HG03103 (cell line): ENCODE measurements around the gene ISL2.

Experiments
- ATAC-seq: cut with Tn5 transposase; IDR thresholded peaks from one replicate; pipeline ENCODE4 v1.9.1; 2021; ENCODE audit warnings: low read depth; ENCODE audit not compliant: unreplicated experiment

The ISL2 gene

DNA sequence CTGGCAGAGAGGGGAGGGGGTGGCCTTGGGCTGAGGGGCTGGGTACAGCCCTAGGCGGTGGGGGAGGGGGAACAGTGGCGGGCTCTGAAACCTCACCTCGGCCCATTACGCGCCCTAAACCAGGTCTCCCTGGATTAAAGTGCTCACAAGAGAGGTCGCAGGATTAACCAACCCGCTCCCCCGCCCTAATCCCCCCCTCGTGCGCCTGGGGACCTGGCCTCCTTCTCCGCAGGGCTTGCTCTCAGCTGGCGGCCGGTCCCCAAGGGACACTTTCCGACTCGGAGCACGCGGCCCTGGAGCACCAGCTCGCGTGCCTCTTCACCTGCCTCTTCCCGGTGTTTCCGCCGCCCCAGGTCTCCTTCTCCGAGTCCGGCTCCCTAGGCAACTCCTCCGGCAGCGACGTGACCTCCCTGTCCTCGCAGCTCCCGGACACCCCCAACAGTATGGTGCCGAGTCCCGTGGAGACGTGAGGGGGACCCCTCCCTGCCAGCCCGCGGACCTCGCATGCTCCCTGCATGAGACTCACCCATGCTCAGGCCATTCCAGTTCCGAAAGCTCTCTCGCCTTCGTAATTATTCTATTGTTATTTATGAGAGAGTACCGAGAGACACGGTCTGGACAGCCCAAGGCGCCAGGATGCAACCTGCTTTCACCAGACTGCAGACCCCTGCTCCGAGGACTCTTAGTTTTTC, 4.9 kb downstream of the ISL2 start:
- ATAC-seq, result no peak

DNA sequence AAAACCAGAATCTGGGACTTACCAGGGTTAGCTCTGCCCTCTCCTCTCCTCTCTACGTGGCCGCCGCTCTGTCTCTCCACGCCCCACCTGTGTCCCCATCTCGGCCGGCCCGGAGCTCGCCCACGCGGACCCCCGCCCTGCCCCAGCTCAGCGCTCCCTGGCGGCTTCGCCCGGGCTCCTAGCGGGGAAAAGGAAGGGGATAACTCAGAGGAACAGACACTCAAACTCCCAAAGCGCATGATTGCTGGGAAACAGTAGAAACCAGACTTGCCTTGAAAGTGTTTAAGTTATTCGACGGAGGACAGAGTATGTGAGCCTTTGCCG, 5.4 kb downstream of the ISL2 start:
- no peak for ATAC-seq

GRCh38 chr15:76342382-76343201, 6.0 kb downstream of the ISL2 start:
- no peak for ATAC-seq

GRCh38 chr15:76343313-76343996, 6.9 kb downstream of the ISL2 start:
- no peak for ATAC-seq

GRCh38 chr15:76344893-76345582, 8.5 kb downstream of the ISL2 start:
- ATAC-seq, result no peak

GRCh38 chr15:76345583-76345879, 9.0 kb downstream of the ISL2 start:
- no peak for ATAC-seq

- no peak for ATAC-seq
Observed at GRCh38 chr15:76345880-76346668, 9.5 kb downstream of the ISL2 start.

- no peak for ATAC-seq
Observed at GRCh38 chr15:76346669-76347481, 10.3 kb downstream of the ISL2 start.

- no peak for ATAC-seq
Observed at GRCh38 chr15:76347482-76348055, 11.0 kb downstream of the ISL2 start.

GRCh38 chr15:76349301-76350070, 12.9 kb downstream of the ISL2 start:
- ATAC-seq, result no peak

DNA sequence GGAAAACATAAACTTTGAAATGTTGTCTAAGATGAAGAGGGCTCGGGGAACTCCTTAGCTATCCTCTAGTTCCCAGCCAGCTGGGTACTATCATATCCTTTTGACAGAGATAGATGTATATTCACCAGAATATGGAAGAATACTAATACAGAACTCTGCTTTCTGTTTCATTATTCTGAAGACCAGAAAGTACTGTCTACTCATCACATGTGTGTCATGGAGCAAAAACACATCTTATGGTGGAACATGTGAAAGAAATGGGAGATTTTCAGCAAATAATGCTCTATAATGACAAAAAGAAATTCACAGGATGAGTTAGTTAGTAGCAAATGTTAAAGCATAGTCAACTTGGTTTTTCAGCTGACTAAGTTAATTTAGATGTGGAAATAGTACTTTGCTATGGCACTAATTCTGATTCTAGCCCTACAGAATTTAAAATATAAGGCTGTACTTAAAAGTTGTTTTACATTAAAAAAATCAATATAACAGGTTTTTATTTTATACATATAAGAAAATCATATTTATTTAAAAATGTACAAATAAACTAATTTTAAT, 16.5 kb downstream of the ISL2 start:
- no peak for ATAC-seq

DNA sequence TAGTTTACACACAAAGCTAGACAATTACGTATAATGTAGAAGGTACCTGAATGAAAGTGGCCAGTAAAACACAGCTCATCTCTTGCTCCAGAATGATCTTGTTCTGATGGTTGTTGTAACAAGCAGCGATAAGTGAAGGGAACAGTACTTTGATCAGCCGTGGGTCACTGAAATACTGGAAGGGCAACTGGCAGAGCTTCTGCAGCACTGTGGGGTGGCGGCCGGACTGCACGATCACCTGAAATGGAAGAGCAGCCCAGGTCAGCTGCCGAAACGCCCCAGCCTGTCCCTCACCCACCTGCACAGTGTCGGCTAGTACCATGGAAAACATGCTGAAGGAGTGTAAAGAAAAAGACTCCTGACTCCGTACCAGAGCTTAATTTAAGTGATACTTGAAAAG, 17.3 kb downstream of the ISL2 start:
- ATAC-seq, result no peak

- ATAC-seq, result no peak
Observed at GRCh38 chr15:76354823-76355440, 18.4 kb downstream of the ISL2 start.

DNA sequence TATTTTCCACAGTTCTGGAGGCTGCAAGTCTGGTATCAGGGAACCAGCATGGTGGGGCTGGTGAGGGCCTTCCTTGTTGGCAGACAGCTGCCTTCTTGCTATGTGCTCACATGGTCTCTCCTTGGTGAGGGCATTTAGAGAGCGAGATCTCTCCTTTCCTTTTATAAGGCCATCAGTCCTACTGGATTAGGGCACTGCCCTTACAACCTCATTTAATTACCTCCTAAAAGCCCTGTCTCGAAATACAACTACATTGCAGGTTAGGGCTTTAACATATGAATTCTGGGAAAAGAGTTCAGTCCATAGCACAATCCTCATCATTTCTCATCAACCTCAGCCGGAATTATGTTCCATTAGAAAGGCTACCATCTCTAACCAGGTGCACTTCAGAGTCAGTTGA, 21.9 kb downstream of the ISL2 start:
- no peak for ATAC-seq

DNA sequence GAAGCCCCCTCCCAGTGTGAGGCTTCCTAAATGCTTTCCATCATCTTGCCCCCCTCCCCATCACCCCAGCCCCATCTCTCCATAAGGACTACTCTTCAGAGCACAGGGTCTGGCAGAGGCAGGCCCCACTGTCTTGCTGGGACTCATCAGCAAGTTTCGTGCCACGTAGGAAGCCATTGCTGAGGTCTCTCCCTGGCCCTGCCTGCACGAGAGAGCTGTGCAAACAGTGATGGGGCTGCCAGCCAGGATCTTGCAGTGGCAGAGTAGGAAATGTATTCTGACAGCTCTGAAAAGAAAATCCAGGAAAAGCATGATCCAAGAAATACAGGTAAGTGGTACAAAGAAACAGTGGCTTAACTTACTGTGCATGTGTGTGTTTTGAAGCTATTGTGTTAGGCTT, 22.6 kb downstream of the ISL2 start:
- no peak for ATAC-seq

GRCh38 chr15:76360416-76360815, 23.8 kb downstream of the ISL2 start:
- no peak for ATAC-seq

DNA sequence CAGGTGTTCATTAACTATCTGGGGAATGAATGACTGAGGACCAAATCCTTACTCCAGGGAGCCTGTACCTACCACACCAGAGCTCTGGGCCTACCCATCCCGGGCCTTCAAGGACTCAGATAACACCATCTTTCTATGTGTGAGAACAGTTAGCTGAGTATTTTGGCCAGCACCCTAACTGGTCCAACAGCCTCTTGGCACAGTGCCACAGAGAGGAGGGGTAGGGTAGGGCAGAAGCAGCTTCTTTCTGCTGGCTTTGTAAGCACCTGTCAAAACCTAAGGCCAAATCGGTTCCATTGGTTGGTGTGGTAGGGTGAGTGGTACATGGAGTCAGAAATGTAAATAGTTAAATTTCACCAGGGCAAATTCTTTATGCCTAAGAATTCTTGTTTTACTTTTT, 26.7 kb downstream of the ISL2 start:
- no peak for ATAC-seq

- ATAC-seq, result no peak
Observed at GRCh38 chr15:76366714-76367113, 30.1 kb downstream of the ISL2 start.
